OCI-LY1 (cell line): ENCODE data around the gene MIF.

ENCODE experiments used
- H2AFZ ChIP-seq: fragments of 200-600 bp; sonication (generic), shearing (Covaris generic); 2 replicates; pipeline ENCODE4 v1.6.0; 2014; ENCODE audit warnings: antibody characterized with exemption, mild to moderate bottlenecking, low read length
- H3F3A ChIP-seq: fragments of 200-600 bp; sonication (generic), shearing (Covaris generic); 2 replicates; pipeline ENCODE4 v1.6.0; 2014; ENCODE audit warnings: mild to moderate bottlenecking, antibody characterized with exemption, low read length, moderate library complexity; ENCODE audit not compliant: insufficient read depth
- H3K27ac ChIP-seq: fragments of 200-600 bp; sonication (generic); 2 replicates; pipeline ENCODE4 v1.5.1; 2014; ENCODE audit warnings: low read length, mixed run types, mild to moderate bottlenecking, low read depth; ENCODE audit not compliant: poor library complexity, severe bottlenecking
- H3K27me3 ChIP-seq: fragments of 200-600 bp; sonication (generic); 2 replicates; pipeline ENCODE4 v1.6.0; 2014; ENCODE audit warnings: antibody characterized with exemption, mild to moderate bottlenecking, low read length, moderate library complexity; ENCODE audit not compliant: insufficient read depth
- H3K36me3 ChIP-seq: fragments of 200-600 bp; sonication (generic); 2 replicates; pipeline ENCODE4 v1.6.1; 2014; ENCODE audit warnings: mild to moderate bottlenecking, antibody characterized with exemption, low read length, moderate library complexity, mixed read lengths; ENCODE audit not compliant: insufficient read depth
- H3K4me1 ChIP-seq: fragments of 200-600 bp; sonication (generic); 2 replicates; pipeline ENCODE4 v1.5.1; 2014; ENCODE audit warnings: mild to moderate bottlenecking, low read length, moderate library complexity; ENCODE audit not compliant: insufficient read depth, severe bottlenecking
- H3K4me2 ChIP-seq: fragments of 200-600 bp; sonication (generic), shearing (Covaris generic); 2 replicates; pipeline ENCODE4 v1.6.1; 2014; ENCODE audit warnings: low read length
- H3K4me3 ChIP-seq: fragments of 200-600 bp; sonication (generic); 2 replicates; pipeline ENCODE4 v1.5.1; 2014; ENCODE audit warnings: low read length, low read depth, mild to moderate bottlenecking, mixed read lengths; ENCODE audit not compliant: poor library complexity, severe bottlenecking
- H3K79me2 ChIP-seq: fragments of 200-600 bp; shearing (Covaris generic); 2 replicates; pipeline ENCODE4 v1.6.1; 2016; ENCODE audit warnings: mixed run types, low read length, mixed read lengths; ENCODE audit not compliant: insufficient read depth
- H3K9ac ChIP-seq: fragments of 200-600 bp; sonication (generic), shearing (Covaris generic); 2 replicates; pipeline ENCODE4 v1.6.1; 2014; ENCODE audit warnings: mild to moderate bottlenecking, low read length, mixed read lengths
- H3K9me2 ChIP-seq: fragments of 200-600 bp; sonication (generic), shearing (Covaris generic); 2 replicates; pipeline ENCODE4 v1.6.1; 2014; ENCODE audit warnings: low read depth, mild to moderate bottlenecking, low read length, mixed read lengths
- H3K9me3 ChIP-seq: fragments of 200-600 bp; shearing (Covaris generic); 2 replicates; pipeline ENCODE4 v1.6.1; 2014; ENCODE audit warnings: low read length, mixed read lengths
- H4K20me1 ChIP-seq: fragments of 200-600 bp; sonication (generic), shearing (Covaris generic); 2 replicates; pipeline ENCODE4 v1.6.0; 2016; ENCODE audit warnings: mild to moderate bottlenecking, low read length; ENCODE audit not compliant: insufficient read depth
- CTCF ChIP-seq: fragments of 200-600 bp; sonication (generic), shearing (Covaris generic); IDR thresholded peaks from 2 replicates; pipeline ENCODE4 v1.5.1; 2017; ENCODE audit warnings: mild to moderate bottlenecking, antibody characterized with exemption, low read length, moderate library complexity, mixed read lengths
- EZH2 ChIP-seq: fragments of 200-600 bp; sonication (generic), shearing (Covaris generic); IDR thresholded peaks from 2 replicates; pipeline ENCODE4 v1.8.0; 2017; ENCODE audit warnings: borderline replicate concordance, mixed run types, mild to moderate bottlenecking, antibody characterized with exemption, low read length, moderate library complexity, mixed read lengths

Gene MIF

GRCh38 chr22:23892130-23892529 lies 2.1 kb upstream of the MIF start:
- H3K79me2 ChIP-seq = no peaks in the 10 kb centered on the region; the same call in 1 of the 2 replicates
- no peaks in the 10 kb centered on the region for H3F3A ChIP-seq
- no peaks in the 10 kb centered on the region for H3K27me3 ChIP-seq
- no peak overlapping the region for H2AFZ ChIP-seq
- no peak overlapping the region for H3K27ac ChIP-seq
- no peaks in the 10 kb centered on the region for H4K20me1 ChIP-seq
- H3K4me1 ChIP-seq = peaks cover 22% of the 10 kb centered on the region
- peaks cover 22% of the 10 kb centered on the region for H3K36me3 ChIP-seq
- no peak overlapping the region for H3K4me2 ChIP-seq
- no peak for TF ChIP-seq CTCF
- TF ChIP-seq EZH2 = no peak
- H3K9ac ChIP-seq = no peak overlapping the region
- H3K4me3 ChIP-seq = no peak overlapping the region
- H3K9me3 ChIP-seq = no peaks in the 10 kb centered on the region
- H3K9me2 ChIP-seq = no peaks in the 10 kb centered on the region

GRCh38 chr22:23892706-23893105 lies 1.5 kb upstream of the MIF start:
- Histone ChIP-seq H3F3A (no peaks in the 10 kb centered on the region), H4K20me1 (no peaks in the 10 kb centered on the region), H3K79me2 (no peaks in the 10 kb centered on the region; the same call in 1 of the 2 replicates), H2AFZ (no peak overlapping the region), H3K27ac (no peak overlapping the region), H3K27me3 (no peaks in the 10 kb centered on the region), H3K4me2 (no peak overlapping the region), H3K9me2 (no peaks in the 10 kb centered on the region), H3K9ac (no peak overlapping the region), H3K36me3 (peaks cover 28% of the 10 kb centered on the region), H3K4me3 (no peak overlapping the region), H3K9me3 (no peaks in the 10 kb centered on the region), H3K4me1 (peaks cover 22% of the 10 kb centered on the region)
- TF ChIP-seq CTCF = no peak
- no peak for TF ChIP-seq EZH2

- H3K27me3 ChIP-seq = no peaks in the 10 kb centered on the region
- H3K4me3 ChIP-seq = peak overlapping the region; percentile 75
- H3K79me2 ChIP-seq = no peaks in the 10 kb centered on the region; the same call in 1 of the 2 replicates
- TF ChIP-seq EZH2 (no peak), CTCF (no peak)
- H3F3A ChIP-seq = no peaks in the 10 kb centered on the region
- H3K4me2 ChIP-seq = peak overlapping the region; percentile 92
- no peaks in the 10 kb centered on the region for H4K20me1 ChIP-seq
- peak overlapping the region; percentile 86 for H3K9ac ChIP-seq
- H3K9me3 ChIP-seq = no peaks in the 10 kb centered on the region
- no peak overlapping the region for H2AFZ ChIP-seq
- peaks cover 22% of the 10 kb centered on the region for H3K4me1 ChIP-seq
- no peaks in the 10 kb centered on the region for H3K9me2 ChIP-seq
- peak overlapping the region; percentile 90 for H3K27ac ChIP-seq
- peaks cover 34% of the 10 kb centered on the region for H3K36me3 ChIP-seq
Observed at GRCh38 chr22:23893121-23893944, 850 bp upstream of the MIF start.
